ENCODE data around the gene PTPA.
A peak's percentile ranks its signal among the peaks of the same experiment; 100 is the strongest.

The PTPA gene

DNA sequence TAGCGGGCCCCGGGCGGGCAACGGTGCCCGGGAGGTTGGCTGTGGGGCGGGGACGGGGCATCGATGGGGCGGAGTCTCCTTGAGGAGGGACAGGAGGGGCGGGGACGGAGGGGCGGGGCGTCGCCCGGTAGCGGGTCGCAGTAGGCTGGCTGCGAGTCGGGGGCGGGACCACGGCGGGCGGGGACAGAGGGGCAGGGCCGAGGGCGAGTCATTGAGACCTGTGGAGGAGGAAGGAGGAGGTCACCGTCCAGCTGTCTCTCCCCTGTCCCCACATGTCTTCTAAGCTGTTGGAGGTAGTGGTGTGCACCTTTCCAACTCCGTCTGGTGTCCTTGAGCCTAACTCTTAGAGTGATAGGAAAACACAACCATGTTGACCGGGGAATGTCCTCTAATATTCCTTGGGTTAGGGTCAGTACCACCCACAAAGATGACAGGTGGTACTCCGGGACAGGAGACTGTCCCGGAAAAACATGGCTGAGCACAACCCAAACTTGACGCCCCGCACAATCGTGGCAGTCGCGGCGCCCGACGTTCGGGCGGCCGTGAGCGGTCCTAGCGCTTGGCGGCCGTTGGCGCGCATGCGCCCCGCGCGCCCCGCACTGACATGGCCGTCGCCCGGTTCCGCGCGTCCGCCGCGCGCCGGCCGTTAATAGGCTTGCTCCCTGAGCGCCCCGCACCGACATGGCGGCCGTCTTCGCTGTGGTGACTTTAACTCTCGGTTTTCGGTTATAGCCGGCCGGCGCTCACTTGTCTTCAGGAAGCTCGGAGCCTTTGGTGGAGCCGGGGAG lies at the start of gene PTPA, which contains the start of gene CRAT:
PTPA (plus strand) TSS at position 676 of the 788 bp plus-strand sequence. CDS start 186 bp downstream, outside the sequence.
CRAT (minus strand) TSS at position 54 of the 788 bp plus-strand sequence. CDS start 284 bp downstream, outside the sequence.
- DNase-seq = peak; percentile 56 to 89

DNA sequence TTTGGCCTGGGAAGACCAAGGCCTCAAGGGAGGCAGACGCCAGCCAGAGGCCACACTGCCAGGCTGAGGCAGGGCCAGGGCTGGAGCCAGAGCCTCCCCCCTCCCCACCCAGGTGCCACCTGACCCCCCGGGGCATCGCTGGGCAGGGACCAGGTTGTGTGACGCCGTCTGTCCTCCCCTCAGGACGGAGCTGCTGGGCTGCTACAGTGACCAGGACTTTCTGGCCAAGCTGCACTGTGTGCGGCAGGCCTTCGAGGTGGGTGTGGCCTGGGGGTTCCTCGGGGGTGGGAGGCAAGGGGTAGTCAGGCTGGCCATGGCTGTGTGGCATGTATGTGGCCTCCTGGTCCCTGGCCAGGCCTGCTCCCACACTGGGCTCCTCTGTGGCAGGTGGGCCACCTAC lies 48.2 kb upstream of the PTPA start:
- no peak for DNase-seq

DNA sequence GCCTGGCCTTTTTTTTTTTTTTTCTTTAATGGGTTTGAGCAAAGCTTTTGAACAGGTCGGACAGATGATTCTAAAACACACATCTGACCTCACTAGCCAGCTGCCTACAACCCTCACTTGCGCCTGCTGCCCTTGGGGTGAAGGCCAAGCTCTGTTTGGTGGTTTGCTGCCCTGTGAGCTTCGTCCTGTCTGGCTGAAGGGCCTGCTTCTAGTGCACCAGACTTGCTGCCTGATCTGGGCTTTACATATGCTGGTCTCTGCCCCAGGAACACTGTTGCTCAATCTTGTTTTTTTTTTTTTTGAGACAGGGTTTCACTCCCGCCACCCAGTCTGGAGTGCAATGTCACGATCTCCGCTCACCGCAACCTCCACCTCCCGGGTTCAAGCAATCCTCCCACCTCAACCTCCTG lies 46.7 kb upstream of the PTPA start:
- DNase-seq = no peak

DNA sequence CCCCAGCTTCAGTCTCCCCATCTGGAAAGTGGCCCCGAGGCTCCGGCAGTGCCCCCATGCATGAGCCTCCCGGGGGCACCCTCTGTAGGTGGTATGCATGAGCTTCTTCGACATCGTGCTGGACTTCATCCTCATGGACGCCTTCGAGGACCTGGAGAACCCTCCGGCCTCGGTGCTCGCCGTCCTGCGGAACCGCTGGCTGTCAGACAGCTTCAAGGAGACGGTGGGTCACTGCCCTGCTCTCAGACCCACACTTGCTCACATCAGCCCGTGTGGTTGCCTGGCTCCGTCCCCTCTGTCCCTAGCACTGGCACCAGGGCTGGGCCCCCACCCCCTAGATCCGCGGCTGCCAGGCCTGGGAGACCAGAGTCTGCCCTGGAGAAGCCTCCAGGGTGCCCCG lies 43.1 kb upstream of the PTPA start:
- DNase-seq = no peak

DNA sequence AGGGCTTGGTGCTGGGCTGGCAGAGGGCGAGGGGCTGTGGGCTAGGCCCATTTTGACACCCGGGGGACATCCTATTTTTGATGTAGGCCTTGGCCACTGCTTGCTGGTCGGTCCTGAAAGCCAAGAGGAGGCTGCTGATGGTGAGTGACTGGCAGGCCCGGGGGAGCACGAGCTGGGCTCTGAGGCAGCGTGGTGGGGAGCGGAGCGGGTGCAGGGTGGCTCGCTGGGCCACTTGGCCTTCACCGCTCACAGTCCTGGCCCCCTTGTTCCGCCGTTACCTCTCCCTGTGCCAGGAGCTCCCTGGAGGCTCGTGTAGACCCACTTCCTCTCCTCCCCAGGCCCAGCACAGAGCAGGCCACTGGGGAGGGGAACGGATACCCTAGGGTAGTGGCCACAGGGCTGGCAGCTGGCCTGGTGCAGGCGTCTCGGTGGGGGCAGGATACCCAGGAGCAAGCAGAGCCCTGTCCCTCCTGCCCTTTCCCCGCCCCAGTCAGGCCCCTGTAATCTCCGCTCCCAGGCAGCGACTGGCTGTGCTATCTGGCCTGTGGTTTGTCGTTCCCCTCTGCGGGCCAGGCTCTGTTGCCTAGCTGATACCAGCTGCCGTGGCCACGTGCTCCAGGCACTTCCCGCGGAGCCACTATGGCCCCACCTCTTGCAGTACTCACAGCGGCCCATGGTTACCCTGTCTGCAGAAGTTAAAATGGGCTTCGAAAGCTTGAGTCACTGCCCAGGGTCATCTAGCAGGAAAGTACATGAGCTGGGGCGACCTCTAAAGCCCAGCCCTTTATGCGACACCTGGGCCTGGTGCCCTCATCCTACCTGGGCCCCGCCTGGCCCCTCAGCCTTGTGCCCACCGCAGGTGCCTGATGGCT lies 42.0 kb upstream of the PTPA start:
- DNase-seq = no peak

DNA sequence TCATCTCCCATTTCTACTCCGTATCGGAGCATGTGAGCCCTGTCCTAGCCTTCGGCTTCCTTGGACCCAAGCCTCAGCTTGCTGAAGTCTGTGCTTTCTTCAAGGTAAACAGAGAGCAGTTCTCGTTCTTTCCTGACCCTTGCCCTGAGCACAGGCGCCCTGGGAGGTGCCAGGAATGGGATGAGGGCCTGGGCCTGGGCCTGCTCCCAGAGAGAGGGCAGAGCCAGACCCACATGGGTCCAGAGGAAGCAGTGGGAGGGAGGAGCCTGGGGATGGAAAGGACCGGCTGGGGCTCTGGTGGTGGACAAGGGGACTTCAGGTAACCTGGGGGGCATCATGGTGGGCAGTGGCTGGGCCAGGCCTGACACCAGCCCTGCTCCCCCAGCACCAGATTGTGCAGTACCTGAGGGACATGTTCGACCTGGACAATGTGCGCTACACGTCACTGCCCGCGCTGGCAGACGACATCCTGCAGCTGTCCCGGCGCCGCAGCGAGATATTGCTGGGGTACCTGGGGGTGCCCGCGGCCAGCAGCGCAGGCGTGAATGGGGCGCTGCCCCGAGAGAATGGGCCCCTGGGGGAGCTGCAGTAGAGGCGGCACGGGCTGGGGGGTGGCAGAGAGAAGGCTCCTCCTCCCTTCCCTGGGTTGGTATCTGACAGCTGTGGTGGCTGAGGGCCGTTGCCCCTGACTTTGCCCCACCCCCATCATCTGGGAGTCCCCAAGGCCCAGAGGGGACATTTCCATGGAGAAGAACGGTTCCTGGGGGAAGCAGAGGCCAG lies 41.2 kb upstream of the PTPA start:
- DNase-seq = no peak

DNA sequence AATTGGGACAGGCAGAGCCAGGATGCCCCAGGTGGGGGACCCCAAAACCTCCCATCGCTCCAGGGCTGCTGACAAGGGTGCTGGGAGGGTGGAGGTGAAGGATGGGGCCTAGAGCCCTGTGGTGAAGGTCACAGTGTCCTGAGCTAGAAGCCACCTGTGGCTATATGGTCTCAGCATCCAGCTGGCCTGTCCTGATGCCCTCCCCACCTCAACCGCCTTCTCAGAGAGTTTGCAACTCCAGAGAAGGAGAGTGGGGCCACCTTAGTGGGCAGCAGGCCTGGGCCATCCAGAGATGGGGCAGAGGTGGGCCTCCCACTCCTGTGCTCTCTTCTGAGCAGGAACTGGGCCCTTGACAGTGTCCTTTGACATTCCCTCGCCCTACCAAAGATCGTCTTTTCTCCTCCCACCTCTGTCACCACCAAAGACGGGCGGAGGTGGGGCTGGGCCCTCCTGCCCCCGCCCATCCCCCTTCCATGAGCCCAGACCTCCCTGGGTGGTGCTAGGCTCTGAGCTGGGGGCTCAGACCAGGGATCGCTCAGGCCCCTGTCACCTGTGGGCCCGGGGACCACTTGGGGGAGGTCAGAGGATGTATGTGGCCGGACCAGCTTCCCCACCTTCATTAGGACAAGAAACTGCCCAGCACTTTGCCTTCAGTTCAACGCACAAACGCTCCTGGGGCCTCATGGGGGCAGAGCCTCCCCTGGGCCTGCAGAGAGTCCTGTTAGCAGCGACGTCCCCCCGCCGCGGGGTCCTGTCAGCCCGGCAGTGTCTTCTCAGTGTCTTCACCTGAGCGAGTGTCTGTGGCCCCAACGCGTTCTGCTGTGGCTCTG lies 40.3 kb upstream of the PTPA start:
- DNase-seq = no peak

DNA sequence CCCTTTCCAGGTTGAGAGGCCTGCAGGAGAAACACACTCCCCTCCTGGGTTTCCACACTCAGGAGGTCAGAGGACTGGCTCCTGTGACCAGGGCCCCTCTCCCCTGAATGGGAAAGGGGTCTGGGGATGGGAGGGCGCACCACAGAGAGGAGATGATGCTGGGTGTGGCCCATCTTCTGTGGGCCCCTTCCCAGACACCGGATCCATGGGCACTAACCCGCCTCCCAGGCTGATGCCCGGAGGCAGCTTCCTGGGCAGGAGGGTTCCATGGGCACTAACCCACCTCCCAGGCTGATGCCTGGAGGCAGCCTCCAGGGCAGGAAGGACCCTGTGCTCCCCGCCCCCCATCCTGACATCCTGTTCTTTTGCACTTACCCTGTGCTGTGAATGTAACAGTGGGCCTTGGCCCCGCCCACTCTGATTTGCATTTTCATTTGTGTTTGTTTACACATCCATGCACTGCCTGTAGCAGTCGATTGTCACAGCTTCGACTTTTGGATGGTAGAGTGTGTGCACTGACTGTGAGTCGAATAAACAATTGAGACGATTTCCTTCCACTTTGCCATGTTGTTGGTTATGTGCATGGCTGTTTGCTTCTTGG lies 39.6 kb upstream of the PTPA start:
- no peak for DNase-seq

DNA sequence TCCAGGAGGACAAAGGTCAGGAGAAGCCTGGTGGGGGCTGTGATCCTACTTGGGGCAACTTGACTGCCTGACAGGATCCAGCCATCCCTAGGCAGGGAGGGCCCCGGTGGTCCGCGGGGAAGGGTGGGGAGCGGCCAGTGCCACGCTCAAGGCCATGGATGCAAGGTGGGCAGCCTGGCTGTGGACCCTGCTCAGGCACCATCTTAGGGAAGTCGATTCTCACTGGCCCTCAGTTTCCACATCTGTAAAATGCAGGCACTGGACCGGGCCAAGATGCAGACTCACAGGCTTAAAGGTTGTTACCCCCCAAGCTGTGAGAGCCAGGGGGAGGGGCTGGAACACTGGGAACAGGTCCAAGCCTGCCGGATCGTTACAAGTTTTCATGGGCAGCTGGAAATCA lies 39.0 kb upstream of the PTPA start:
- DNase-seq = no peak

DNA sequence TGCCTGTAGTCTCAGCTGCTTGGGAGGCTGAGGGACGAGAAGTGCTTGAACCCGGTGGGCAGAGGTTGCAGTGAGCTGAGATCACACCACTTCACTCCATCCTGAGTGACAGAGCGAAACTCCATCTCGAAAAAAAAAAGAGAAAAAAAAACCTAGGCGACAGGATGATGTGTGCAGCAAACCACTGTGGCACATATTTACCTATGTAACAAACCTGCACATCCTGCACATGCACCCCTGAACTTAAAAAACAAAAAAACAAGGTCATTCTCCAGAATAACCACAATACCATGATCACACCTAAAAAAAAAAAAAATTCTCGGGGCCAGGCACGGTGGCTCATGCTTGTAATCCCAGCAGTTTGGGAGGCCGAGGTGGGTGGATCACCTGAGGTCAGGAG lies 37.8 kb upstream of the PTPA start:
- DNase-seq = no peak

DNA sequence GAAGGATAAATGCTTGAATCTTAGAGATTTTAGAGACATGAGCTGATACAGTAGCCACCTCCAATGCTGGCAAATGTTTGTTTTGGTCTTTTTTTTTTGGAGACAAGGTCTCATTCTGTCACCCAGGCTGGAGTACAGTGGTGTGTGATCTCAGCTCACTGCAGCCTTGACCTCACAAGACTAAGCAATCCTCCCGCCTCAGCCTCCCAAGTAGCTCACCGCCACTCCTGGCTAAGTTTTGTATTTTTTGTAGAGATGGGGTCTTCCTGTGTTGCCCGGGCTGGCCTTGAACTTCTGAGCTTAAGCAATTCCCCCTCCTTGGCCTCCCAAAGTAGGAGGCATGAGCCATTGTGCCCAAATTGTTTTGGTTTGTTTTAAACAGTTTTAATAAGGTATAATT lies 37.1 kb upstream of the PTPA start:
- no peak for DNase-seq

DNA sequence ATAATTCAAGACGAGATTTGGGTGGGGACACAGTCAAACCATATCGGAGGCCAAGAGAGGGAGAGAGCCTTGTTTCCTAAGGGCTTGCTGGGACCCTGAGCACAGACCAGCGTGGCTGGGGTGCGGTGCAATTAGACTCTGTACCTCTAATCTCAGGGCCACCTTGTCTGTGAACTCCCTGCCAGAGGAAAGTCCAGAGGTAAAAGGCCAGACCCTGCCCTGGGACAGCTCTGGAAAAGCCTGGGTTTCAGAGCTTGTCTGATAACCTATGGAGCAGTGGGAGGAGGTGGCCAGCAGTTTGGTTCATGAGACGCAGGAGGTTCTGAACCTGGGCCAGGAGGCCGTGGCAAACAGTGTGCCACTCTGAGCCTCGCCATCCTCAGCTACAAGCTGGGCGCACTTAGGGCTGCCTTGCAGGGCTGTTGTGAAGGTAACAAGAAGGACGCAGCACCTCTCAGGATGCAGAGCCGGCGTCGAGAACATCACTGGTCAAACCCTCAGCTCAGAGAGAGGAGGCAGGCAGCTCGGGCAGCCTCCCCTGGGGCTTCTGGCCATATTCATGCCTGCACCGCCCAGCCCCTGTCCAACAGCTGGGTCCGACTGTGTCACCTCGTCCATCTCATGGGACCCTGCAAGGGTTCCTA lies 35.1 kb upstream of the PTPA start:
- DNase-seq = no peak

DNA sequence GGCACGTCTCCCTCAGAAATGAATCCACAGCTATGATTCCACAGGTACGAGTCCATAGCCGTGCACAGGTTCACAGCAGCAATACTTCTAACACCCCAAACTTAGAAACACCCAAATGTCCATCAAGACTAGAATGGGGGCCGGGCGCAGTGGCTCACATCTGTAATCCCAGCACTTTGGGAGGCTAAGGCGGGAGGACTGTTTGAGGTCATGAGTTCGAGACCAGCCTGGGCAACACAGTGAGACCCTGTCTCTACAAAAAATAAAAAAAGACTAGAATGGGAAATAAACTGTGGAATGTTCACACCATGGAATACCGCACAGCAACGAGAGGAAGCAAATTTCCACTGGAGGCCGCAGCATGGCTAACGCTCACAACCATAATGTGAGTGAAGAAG lies 34.6 kb upstream of the PTPA start:
- no peak for DNase-seq

DNA sequence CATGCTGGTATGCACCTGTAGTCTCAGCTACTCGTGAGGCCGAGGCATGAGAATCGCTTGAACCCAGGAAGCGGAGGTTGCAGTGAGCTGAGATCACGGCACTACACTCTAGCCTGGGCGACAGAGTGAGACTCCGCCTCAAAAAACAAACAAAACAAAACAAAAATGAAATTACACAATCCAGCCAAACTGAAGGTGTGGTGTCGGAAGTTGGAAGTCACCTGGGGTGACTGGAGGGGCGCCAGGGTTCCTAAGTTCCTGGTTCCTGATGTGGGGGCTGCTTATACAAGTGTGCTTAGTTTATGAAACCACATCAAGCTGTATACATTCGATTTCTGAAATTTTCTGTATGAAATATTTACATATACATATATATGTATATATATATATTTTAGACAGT lies 34.0 kb upstream of the PTPA start:
- DNase-seq = no peak

DNA sequence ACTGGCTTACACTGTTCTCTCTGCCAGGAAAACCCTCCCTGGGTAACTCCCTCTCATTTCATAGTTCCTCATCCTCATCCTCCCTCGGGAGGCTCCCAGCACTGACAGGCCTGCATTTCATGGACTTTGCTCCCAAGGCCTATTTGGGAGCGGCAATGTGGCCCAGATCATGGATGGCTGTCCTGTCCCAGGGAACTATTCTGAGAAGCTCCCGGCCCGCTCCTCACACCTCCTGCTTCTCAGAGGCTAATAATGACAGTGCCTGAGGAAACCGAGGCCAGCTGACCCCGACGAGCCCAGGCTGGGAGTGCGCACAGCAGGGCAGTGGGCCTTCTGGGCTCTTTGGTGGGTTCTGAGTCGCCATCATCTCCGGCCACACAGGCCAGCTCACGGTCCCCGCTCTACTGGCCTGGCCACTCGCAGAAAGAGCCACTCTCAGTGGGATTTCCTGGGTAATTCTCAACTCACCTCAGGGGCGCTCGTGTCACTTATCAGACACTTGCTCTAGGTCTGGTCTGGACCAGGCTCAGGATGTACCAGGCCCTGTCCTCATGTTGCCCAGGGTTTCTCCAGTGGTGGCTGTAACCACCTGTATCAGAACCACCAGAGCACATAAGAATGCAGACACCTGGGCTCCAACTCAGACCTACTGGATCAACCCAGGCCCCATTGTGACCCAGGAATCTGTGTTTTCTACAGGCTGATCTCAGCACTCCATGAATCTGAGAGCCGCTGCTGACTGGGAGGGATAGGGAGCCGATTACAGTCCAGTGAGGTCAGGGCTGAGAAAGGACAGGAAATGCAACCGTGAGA lies 32.3 kb upstream of the PTPA start:
- DNase-seq = no peak

DNA sequence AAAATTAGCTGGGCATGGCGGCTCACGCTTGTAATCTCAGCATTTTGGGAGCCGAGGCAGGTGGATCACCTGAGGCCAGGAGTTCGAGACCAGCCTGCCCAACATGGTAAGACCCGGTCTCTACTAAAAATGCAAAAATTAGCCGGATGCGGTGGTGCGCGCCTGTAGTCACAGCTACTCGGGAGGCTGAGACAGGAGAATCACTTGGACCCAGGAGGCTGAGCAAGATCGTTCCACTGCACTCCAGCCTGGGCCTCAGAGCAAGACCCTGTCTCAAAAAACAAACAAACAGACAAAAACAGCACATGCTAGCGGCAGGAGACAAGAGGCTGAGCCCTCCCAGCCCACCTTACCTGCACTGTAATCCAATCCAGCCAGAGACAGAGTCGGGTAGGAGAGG lies 31.4 kb upstream of the PTPA start:
- DNase-seq = no peak

DNA sequence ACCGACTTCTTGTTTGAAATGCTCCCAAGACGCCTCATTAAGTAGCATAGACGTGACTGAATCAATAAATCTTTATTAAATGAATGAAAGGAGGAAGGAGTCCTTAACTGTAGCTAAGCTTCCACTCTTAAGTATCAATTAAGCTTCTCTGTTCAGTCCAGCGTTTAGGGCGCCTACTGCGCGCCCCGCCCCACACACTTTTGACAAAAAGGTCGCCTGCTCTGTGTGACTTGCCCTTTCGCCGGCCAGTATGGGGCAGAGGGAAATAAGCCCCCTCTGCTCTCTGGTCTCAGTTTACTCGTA lies 31.0 kb upstream of the PTPA start:
- no peak for DNase-seq

DNA sequence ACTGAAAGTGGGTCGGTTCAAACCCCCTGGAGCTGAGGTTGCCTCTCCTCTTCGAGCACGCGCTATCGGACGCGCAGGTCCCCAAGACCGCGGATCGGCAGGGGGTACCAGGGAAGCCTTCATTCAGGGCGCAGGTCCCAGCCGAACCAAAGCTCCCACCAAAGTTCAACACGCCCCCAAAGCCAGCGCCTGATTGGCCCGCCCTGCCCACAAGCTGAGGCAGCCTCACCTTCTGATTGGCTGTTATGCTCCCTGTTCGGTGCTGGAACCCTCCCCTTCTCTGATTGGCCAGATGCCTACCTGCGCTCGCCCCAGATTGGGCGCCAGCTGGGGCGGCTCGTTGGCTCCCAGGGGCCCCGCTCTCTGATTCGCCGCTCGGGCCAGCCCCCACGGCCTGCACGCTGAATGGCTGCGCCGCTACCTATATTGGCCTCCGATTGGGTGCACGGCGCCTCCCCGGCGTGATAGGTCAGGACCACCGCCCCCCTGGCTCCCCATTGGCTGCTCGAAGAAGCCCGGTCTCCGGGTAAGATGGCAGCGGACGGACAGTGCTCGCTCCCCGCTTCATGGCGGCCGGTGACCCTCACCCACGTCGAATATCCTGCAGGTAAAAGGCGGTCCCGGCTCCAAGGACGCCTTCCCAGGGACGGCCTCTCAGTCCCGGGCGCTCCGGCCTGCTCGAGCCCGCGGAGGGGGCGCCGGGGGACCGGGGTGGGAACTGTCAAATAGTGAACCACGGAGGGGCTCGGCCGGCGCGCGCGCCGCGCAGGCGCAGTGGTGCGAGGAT lies 30.4 kb upstream of the PTPA start, which contains the start of gene DOLPP1:
DOLPP1 (plus strand) TSS at position 511 of the 787 bp plus-strand sequence; CDS start at position 532, 21 bp downstream.
- peak; percentile 89 to 95 for DNase-seq

DNA sequence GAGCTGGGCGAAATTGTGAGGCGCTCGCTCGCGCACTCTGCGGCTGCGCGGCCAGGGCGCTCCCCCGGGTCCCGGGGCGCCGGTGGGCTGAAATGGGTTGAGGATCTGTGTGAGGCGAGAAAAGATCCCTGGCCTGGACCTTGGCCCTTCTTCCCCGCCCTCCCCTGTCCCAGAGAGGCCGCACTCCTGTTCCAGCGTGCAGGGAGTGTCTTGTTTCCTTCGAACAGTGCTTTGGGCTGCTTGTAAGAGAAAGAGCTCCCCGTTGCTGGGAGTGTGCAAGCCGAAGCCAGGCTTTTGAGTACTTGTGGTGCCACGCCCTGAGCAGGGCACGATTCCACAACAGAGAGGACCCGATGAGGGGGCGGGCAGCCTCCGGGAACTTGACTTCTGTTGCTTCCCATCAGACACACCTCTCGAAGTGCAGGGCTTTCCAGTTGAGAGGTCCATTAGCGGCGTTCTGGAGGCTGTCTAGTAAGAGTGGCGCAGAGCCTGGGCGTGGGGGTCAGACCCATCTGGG lies 29.8 kb upstream of the PTPA start:
- DNase-seq = no peak
